ENCODE data around the gene ADCY2.

- no peak for TF ChIP-seq ETV6 (IDR thresholded peaks at IDR 0.05; ENCODE audit: borderline replicate concordance in 1 of 2, low read depth in 2 of 2, low read length in 1 of 2)
- no peak for TF ChIP-seq ETV6 (CRISPR knock-in tag; IDR thresholded peaks at IDR 0.05; ENCODE audit: borderline replicate concordance)
- TF ChIP-seq MEF2A (IDR thresholded peaks at IDR 0.05; ENCODE audit: control insufficient read depth, low read depth, low read length) = no peak
Measured at GRCh38 chr5:7856855-7857254, 460.9 kb downstream of the ADCY2 start.

Measured in K562 (cell line).